A549 (cell line): ENCODE results near the gene MAP3K15.

Experiments used
- CTCF ChIP-seq: fragments of >200 bp; sonication (Bioruptor Twin); formaldehyde crosslinking; IDR thresholded peaks from 3 replicates; pipeline ENCODE4 v1.5.1; 2016
- EP300 ChIP-seq, 2 experiments: fragments of >200 bp; sonication (Bioruptor Twin); formaldehyde crosslinking; IDR thresholded peaks; 2 replicates in 1 of 2; 3 replicates in 1 of 2; pipeline ENCODE4 v1.6.1; 2016 to 2017
- SREBF2 ChIP-seq: fragments of 450-650 bp; IDR thresholded peaks from 2 replicates; pipeline ENCODE4 v1.6.1; 2014; ENCODE audit warnings: mild to moderate bottlenecking, moderate library complexity

GRCh38 chrX:19560611-19561010, 45.3 kb upstream of the MAP3K15 start:
- TF ChIP-seq SREBF2 (no peak), EP300 (IDR thresholded peaks at IDR 0.05) (no peak), CTCF (no peak)
